Prostate gland (tissue), 2 donors: Measurements from ENCODE around the gene NAT14. TPM values are rescaled to one million over a fixed set of nuclear protein-coding genes. Genes with fewer than 3 reads are reported as not detected.

Source experiments
- DNase-seq: peaks from one replicate; pipeline ENCODE4 v3.0.0-alpha.2; 2019; ENCODE audit warnings: low spot score
- H3K27ac ChIP-seq, 2 donors: fragments of 200-600 bp; sonication (generic); 2 replicates each; pipeline ENCODE4 v1.5.1; 2017 to 2019
- H3K27me3 ChIP-seq: fragments of 200-600 bp; sonication (generic); replicated peaks from 2 replicates; pipeline ENCODE4 v1.5.1; 2019; ENCODE audit not compliant: insufficient read depth
- H3K36me3 ChIP-seq, 2 donors: fragments of 200-600 bp; sonication (generic); 1 replicate in 1 of 2; 2 replicates in 1 of 2; pipeline versions ENCODE4 v1.5.1 to v1.8.1; 2017 to 2019
- H3K4me1 ChIP-seq: fragments of 200-600 bp; sonication (generic); replicated peaks from 2 replicates; pipeline ENCODE4 v1.5.1; 2019
- H3K4me3 ChIP-seq, 2 donors: fragments of 200-600 bp; sonication (generic); 2 replicates each; pipeline ENCODE4 v1.5.1; 2017 to 2019
- H3K9me3 ChIP-seq: fragments of 200-600 bp; sonication (generic); 2 replicates; pipeline ENCODE4 v1.5.1; 2017
- POLR2A ChIP-seq: fragments of 450-650 bp; IDR thresholded peaks from one replicate; pipeline ENCODE4 v1.6.1; 2016; ENCODE audit warnings: antibody characterized with exemption, mild to moderate bottlenecking
- POLR2AphosphoS5 ChIP-seq: sonication (generic); formaldehyde crosslinking; IDR thresholded peaks from one replicate; pipeline ENCODE4 v1.6.1; 2017; ENCODE audit warnings: antibody characterized with exemption
- WGBS: methylation state at CpG from one replicate; pipeline ENCODE4 v1.1.5; 2018; 5-methylcytosine and 5-hydroxymethylcytosine counted together
- intact Hi-C: fragments of 100-400 bp; cut with DNase I; formaldehyde crosslinking; loops from one replicate; pipeline ENCODE4 v1.14.2; 2022
- total RNA-seq, 2 donors: library from RNA; depleted of rRNA; stranded (reverse); fragments of >200 nt; gene quantifications; one replicate each; pipeline ENCODE4 v1.1.0, GENCODE V29; 2016
- TF ChIP-seq, protein P1 (sequence below), 4 experiments: fragments of 200-600 bp in 2 of 4; fragments of 450-650 bp in 2 of 4; sonication (generic) in 2 of 4; IDR thresholded peaks; 1 replicate in 3 of 4; 2 replicates in 1 of 4; pipeline ENCODE4 v1.5.1; 2016 to 2019; ENCODE audit warnings: antibody characterized with exemption in 4 of 4, mild to moderate bottlenecking in 2 of 4, moderate library complexity in 2 of 4

Gene NAT14
- total RNA-seq, 2 donors from 2014 or later = 10.8 to 19.8 TPM

- DNase-seq = no peak
- Histone ChIP-seq H3K9me3 (no peaks in the 10 kb centered on the region), H3K4me1 (no peaks in the 10 kb centered on the region), H3K27me3 (no peaks in the 10 kb centered on the region), H3K27ac (no peak overlapping the region), H3K36me3 (no peaks in the 10 kb centered on the region), H3K4me3 (no peak overlapping the region)
- TF ChIP-seq POLR2AphosphoS5 = no peak
- TF ChIP-seq, protein P1, sequence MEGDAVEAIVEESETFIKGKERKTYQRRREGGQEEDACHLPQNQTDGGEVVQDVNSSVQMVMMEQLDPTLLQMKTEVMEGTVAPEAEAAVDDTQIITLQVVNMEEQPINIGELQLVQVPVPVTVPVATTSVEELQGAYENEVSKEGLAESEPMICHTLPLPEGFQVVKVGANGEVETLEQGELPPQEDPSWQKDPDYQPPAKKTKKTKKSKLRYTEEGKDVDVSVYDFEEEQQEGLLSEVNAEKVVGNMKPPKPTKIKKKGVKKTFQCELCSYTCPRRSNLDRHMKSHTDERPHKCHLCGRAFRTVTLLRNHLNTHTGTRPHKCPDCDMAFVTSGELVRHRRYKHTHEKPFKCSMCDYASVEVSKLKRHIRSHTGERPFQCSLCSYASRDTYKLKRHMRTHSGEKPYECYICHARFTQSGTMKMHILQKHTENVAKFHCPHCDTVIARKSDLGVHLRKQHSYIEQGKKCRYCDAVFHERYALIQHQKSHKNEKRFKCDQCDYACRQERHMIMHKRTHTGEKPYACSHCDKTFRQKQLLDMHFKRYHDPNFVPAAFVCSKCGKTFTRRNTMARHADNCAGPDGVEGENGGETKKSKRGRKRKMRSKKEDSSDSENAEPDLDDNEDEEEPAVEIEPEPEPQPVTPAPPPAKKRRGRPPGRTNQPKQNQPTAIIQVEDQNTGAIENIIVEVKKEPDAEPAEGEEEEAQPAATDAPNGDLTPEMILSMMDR (IDR thresholded peaks at IDR 0.05) = no peak
- no peak for TF ChIP-seq POLR2A
- WGBS = 82% methylated on average over 22 of the region's 22 CpGs
- intact Hi-C loops = no loop called here
Measured at GRCh38 chr19:55535965-55536350, 51.0 kb downstream of the NAT14 start.

DNA sequence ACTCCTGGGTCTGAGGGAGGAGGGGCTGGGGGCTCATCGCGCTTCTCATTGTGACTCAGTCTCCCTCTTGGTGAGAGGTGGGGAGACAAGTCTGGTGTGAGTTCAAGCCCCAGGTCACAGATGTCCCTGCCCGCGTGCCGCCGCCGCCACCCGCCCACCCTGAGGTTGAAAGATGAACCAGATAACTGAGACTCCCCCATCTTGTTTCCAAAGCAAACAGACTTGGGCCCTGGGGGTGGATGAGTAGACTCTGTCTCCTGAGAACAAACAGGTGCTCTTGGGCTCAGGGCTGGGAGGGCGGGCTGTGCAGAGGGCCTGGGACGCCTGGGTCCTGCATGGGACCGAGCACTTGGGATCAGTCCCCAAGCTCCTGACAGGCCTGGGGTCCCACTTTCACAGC lies 51.4 kb downstream of the NAT14 start:
- WGBS = 69% methylated on average over 11 of the region's 11 CpGs
- no peak overlapping the region for H3K4me3 ChIP-seq
- DNase-seq = no peak
- no peaks in the 10 kb centered on the region for H3K9me3 ChIP-seq
- no peak overlapping the region for H3K27ac ChIP-seq
- H3K27me3 ChIP-seq = no peaks in the 10 kb centered on the region
- H3K4me1 ChIP-seq = no peaks in the 10 kb centered on the region
- H3K36me3 ChIP-seq = no peaks in the 10 kb centered on the region
- intact Hi-C loops = no loop called here
- no peak for TF ChIP-seq POLR2AphosphoS5
- TF ChIP-seq, protein P1 (IDR thresholded peaks at IDR 0.05) = no peak
- no peak for TF ChIP-seq POLR2A

Other genes with a start within 250 kb of the NAT14 start
- gene PPP6R1, start 226.2 kb upstream of the NAT14 start, total RNA-seq = 100 to 1,000 TPM in 1 of 2 donors, 10 to 100 TPM in 1; 49.5 to 112 TPM
- gene HSPBP1, start 205.1 kb upstream of the NAT14 start, total RNA-seq = 10 to 100 TPM; 33.6 to 36.0 TPM
- gene BRSK1, start 201.2 kb upstream of the NAT14 start, total RNA-seq = 10 to 100 TPM in 1 of 2 donors, 1 to 10 TPM in 1; 1.4 to 10.9 TPM
- not detected for gene TMEM150B, start 159.8 kb upstream of the NAT14 start, total RNA-seq
- 10 to 100 TPM; 17.8 to 32.3 TPM for gene KMT5C, start 145.3 kb upstream of the NAT14 start, total RNA-seq
- gene COX6B2, start 130.5 kb upstream of the NAT14 start, total RNA-seq = 10 to 100 TPM in 1 of 2 donors, not detected in 1; 10.2 TPM
- 1 to 10 TPM in 1 of 2 donors, not detected in 1; 1.5 TPM for gene GARIN5B, start 121.9 kb upstream of the NAT14 start, total RNA-seq
- 1 to 10 TPM in 1 of 2 donors, not detected in 1; 2.0 TPM for gene IL11, start 114.7 kb upstream of the NAT14 start, total RNA-seq
- not detected for gene TMEM190, start 108.4 kb upstream of the NAT14 start, total RNA-seq
- gene TMEM238, start 100.9 kb upstream of the NAT14 start, total RNA-seq = 100 to 1,000 TPM in 1 of 2 donors, 10 to 100 TPM in 1; 19.6 to 116 TPM
- 100 to 1,000 TPM; 439 to 554 TPM for gene RPL28, start 99.3 kb upstream of the NAT14 start, total RNA-seq
- 10 to 100 TPM; 10.3 to 49.9 TPM for gene UBE2S, start 77.4 kb upstream of the NAT14 start, total RNA-seq
- gene SHISA7, start 41.9 kb upstream of the NAT14 start, total RNA-seq = not detected
- 100 to 1,000 TPM in 1 of 2 donors, 10 to 100 TPM in 1; 85.1 to 117 TPM for gene ISOC2, start 23.5 kb upstream of the NAT14 start, total RNA-seq
- not detected for gene C19orf85, start 20.4 kb upstream of the NAT14 start, total RNA-seq
- gene ZNF628, start 8.6 kb upstream of the NAT14 start, total RNA-seq = 10 to 100 TPM; 10.9 to 66.4 TPM
- 1 to 10 TPM; 5.6 to 8.6 TPM for gene SSC5D, start 3.2 kb downstream of the NAT14 start, total RNA-seq
- not detected for gene SBK2, start 51.9 kb downstream of the NAT14 start, total RNA-seq
- gene SBK3, start 60.4 kb downstream of the NAT14 start, total RNA-seq = under 1 TPM; 0.23 to 0.74 TPM
- 10 to 100 TPM in 1 of 2 donors, 1 to 10 TPM in 1; 8.7 to 10.8 TPM for gene ZNF579, start 95.7 kb downstream of the NAT14 start, total RNA-seq
- 10 to 100 TPM; 14.8 to 16.4 TPM for gene FIZ1, start 114.3 kb downstream of the NAT14 start, total RNA-seq
- gene ZNF524, start 115.1 kb downstream of the NAT14 start, total RNA-seq = 10 to 100 TPM; 30.2 to 54.8 TPM
- 10 to 100 TPM; 18.4 to 21.0 TPM for gene ZNF865, start 120.5 kb downstream of the NAT14 start, total RNA-seq
- gene ZNF784, start 139.4 kb downstream of the NAT14 start, total RNA-seq = 10 to 100 TPM in 1 of 2 donors, 1 to 10 TPM in 1; 8.9 to 17.2 TPM
- 10 to 100 TPM; 49.7 to 70.5 TPM for gene ZNF580, start 155.8 kb downstream of the NAT14 start, total RNA-seq
- gene ZNF581, start 158.5 kb downstream of the NAT14 start, total RNA-seq = 10 to 100 TPM; 19.7 to 20.6 TPM
- 10 to 100 TPM; 17.7 to 70.2 TPM for gene CCDC106, start 163.0 kb downstream of the NAT14 start, total RNA-seq
- 100 to 1,000 TPM in 1 of 2 donors, 10 to 100 TPM in 1; 99.2 to 224 TPM for gene U2AF2, start 169.8 kb downstream of the NAT14 start, total RNA-seq
- 100 to 1,000 TPM; 160 to 345 TPM for gene EPN1, start 190.0 kb downstream of the NAT14 start, total RNA-seq